HL-60/S4 treated with phorbol 12-myristate 13-acetate at 8.2 ng/mL for 4 days and 3 days (cell line): ENCODE measurements around the gene VPS4B.
"Not testable (repeated sequence)": the region's sequence is repeated elsewhere in the genome, so short reads cannot be mapped to it uniquely, and the experiment has no call there.

ENCODE experiments used
- in situ Hi-C: fragments of 300-500 bp; cut with MboI; formaldehyde crosslinking; loops from 2 replicates; pipeline ENCODE4 v1.15.0; 2022; ENCODE audit warnings: low sequenced_read_pairs

The VPS4B gene

DNA sequence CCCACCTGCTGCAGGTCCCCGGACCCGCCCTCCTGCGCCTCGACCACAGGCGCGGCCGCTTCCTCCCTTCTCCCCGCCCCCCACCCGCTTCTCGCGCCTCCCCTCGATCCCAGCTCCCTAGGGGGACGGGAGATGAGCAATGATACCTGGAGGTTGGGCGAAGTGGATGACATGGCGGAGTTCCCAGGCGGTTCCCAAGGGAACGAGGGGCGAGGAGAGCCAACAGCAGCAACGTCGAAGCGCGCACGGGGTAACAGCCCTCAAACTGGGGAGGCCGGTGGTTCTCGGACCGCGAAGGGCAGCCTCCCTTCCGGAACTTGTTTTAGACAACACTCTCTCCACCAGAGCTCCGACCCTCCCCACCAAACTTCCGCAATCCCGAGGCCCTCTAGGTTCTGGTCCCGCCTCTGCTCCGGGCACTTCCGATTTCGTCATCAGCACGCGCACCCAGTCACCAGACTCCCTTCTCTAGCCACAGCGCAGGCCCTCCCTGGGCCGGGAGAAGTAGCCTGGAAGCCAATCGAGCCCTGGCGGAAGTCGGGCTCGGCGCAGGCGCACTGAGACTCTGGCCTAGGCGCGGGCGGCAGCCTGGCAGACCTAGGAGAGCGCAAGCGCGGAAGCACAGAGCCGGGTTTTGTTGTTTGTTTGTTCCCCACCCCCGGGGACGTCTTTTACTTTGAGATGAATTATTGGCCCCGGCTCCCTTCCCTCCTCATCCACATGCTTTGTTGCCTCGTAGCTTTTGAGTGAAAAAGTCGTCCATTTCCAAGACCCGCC is at the start of gene VPS4B:
Gene VPS4B (minus strand): TSS at position 390 of the 777 bp plus-strand sequence. CDS start 217 bp downstream, at position 173.
- in situ Hi-C loops: no loop called here

DNA sequence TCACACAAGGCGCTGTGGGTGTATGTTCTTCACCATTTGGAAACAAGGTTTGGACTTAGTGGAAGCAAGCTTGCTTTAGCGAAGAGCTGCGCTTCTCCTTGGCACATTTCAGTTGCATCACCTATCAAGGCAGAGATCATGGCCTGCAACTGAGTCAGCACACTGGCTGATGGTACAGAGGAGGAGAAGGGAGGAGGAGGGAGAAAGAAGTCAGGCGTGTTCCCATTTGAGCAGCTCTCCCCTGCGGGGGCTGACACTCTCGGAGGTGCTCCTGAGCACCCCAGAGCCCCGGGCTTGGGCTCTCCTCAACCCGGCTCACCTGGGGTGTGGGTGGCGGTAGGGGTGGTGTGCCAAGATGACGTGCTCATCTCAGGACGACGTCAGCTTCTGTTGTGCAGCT is 48.5 kb upstream of the VPS4B start:
- in situ Hi-C loops: no loop called here

DNA sequence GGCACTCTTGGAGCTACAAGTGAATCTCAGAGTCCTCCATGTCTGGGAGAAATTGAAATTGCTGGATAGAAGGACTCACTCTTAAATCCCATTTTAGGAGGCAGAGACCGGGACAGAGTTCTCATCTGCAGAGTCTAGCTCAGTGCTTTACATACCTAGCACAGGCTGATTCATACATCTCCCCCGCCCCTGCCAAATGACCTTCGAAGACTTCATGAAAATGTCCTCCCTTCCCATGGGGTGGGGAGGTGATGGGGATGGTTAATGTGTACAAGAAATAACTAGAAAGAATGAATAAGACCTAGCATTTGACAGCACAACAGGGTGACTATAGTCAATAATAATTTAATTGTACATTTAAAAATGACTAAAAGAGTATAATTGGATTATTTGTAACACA is 46.3 kb upstream of the VPS4B start:
- in situ Hi-C loops: no loop called here

DNA sequence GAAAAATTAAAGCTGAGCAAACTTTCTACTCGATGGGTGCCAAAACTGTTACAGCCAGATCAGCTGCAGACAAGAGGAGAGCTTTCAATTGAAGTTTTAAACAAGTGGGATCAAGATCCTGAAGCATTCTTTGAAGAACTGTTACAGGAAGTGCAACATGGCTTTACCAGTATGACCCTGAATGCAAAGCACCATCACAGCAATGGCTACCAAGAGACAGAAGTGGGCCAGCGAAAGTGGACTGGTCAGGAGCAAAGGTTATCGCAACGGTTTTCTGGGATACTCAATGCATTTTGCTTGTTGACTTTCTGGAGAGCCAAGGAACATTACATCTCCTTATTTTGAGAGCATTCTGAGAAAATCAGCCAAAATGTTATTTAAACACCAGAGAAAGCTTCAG is 45.4 kb upstream of the VPS4B start:
- in situ Hi-C loops: no loop called here

DNA sequence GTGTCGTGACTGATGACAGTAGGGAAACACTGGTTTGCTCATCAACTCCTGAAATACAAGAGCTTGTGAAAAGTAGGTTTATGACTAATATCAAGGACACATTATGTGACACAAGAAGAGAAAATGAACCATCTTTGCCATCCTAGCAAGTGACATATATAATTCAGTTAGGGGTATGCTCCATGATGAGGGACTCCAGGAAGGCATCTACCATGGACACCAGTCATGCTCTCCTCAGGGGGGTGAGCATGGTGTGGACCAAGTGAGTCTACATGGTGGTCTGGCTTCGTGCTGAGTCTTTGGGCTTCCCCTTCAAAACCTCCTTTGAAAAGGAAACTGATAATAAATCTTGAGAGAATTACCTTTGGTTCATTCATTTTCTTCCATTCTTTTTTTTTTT is 42.8 kb upstream of the VPS4B start:
- in situ Hi-C loops: no loop called here

DNA sequence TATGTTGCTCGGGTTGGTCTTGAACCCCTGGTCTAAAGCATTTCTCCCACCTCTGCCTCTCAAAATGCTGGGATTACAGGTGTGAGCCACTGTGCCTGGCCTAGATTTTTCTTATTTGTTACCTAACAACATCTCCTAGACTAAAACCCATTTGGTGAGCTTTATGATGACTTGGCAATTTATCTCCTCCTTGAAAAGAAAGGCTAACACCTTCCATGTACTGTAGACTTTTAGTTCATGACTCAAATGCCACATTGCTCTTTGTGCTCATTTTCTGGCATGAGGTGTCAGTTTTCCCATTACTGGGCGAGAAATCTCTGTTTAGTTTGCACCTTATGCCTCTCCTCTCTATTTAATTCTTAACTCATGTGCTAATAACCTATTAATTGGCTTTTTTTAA is 42.2 kb upstream of the VPS4B start:
- in situ Hi-C loops: no loop called here

DNA sequence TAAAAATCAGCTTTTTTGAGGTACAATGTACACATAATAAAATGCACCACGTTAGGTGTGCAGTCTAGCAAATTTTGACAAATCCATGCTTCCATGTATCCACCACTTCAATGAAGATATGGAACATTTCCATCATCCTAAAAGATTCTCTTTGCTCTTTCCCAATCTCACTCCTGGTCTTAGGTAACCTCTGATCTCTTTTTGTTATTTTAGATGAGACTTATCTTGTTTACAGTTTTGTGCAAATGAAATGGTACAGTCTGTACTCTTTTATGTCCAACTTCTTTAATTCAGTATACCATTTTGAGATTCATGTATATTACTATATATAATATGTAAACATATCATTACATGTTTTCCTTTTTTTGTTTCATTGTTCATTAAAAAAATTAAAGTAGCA is 38.1 kb upstream of the VPS4B start:
- in situ Hi-C loops: no loop called here

DNA sequence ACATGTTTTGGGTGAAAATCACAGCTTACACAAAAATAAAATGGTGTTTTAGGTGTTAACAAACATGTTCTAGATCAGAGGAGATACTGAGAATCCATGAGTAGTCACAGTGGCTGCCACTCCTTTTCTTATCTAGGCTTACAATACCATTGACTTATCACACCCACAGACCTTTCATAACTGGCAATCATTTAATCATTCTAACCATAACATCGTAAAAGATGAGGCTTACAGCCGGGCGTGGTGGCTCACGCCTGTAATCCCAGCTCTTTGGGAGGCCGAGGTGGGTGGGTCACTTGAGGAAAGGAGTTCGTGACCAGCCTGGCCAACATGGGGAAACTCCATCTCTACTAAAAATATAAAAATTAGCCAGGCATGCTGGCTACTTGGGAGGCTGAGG is 35.7 kb upstream of the VPS4B start:
- in situ Hi-C loops: no loop called here

DNA sequence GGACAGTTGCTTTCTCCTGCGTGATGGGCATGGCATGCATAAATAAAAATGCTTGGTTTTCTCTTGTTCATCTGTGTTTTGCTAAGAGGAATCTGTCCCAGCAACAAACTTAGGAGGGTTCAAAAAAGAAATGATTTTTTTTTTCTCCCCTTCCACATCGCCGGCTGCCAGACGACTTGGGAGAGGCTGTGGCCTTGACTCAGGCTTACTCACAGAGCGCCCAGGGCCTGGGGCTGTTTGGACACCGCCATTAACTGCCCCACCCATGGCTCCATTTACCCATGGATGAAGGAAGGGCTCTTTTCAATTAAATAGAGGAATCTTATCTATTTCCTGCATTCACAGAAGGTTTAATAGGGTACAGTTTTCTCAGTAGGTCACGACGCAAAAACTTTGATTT is 32.2 kb upstream of the VPS4B start:
- in situ Hi-C loops: no loop called here

DNA sequence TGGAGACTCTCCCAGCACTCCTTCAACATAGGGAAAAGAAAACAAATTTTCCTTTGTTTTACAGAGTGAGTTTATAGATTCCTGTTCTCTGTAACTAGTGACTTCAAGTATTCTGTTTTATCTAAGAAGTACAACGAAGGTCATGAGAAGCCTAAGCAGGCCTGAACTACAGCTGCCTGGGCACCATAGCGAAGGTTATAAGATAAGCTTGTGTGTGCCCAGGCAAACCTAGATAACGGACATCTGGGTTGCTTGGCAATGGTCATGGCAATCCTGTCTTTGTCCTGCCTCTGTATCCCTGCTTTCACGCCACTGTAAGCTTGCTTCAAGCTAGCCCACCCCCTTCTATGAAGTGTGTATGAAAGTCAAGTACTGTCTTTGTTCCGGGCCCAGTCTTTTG is 30.5 kb upstream of the VPS4B start:
- in situ Hi-C loops: not testable (repeated sequence)

DNA sequence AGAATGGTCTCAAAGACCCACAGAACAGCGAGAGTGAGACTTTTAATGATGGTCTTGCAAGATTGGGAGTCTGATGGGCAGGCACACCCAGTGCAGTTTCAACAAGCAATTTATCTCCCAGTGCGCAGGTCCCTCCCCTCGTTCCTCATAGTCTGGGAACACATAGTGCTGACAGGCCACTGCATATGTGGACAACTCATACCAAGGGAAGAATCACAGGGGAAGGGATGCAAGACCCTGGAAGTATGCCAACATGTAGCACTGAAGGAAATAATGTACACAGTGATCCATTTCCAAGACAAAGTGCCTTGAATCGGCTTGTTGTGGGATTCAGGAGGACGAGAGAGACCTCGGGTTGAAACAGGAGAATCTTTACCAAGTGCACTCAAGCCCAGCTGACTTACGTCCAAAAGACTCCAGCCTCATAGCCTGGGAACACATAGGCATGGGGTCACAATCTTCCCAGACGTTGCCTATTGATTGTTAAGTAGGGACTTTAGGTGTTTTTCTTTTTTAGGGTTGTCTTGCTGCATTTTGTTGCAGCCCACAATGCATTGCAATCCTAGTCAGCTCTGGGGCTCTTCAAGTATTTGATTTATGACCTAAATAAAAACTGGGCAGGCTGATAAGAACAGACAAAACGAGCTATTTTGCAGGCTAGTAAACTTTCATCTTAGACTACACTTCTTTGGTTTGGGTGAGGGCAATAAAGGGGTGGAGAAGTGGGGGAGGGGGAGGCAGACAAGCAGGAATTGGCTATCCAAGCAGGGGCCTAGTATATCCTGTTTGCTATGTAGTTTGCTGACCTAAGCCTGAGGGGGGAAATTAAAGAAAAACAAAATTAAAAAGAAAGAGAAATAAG is 29.8 kb upstream of the VPS4B start:
- in situ Hi-C loops: no loop called here

DNA sequence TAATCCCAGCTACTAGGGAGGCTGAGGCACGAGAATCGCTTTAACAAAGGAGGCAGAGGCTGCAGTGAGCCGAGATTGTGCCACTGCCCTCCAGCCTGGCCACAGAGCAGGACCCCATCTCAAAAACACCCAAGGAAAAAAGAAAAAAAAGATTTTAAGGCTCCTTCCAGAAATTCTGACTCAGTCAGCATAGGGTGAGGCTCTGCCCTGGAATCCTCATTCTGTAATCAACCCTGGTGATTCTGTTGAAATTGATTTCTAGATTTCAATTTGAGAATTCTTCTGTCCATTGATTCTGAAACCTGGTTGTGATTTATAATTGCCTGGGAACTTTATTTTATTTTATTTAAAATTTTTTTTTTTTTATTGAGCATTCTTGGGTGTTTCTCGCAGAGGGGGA is 27.1 kb upstream of the VPS4B start:
- in situ Hi-C loops: no loop called here

DNA sequence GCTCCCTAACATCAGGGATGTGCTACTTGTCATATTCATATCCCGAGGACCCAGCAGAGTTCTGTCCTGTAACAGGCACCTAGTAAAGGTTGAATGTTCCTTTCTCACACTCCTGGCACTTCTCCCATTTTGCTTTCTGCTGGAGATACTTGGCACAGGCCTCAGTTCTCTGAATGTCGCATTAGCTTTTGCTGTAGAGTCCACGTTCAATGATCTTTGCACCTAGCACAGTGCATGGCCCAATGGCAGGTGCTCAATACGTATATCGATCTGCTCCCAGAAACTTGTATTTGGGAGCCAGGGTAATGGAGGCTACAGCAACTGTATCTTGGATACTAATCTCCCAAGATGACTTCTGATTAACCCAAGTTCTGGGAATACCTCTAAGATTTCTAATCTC is 24.8 kb upstream of the VPS4B start:
- in situ Hi-C loops: no loop called here

DNA sequence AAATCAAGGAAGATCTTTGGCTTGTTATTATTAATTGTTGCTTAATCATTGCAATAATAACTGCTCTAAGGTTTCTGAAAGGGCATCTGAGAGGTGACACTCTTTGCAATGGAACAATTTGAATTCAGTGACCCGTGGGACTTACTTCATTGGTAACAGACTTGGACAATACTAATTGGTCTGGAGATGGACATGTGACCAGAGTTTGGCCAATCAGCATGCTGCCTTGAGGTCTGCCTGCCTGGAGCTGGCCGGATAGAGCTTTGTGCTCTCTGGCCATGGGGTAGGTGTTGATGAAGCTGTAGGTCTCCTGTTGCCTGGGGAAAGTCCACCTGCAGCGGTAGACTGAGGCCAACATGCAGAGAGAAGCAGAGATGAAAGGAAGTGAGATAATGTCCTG is 24.0 kb upstream of the VPS4B start:
- in situ Hi-C loops: no loop called here

DNA sequence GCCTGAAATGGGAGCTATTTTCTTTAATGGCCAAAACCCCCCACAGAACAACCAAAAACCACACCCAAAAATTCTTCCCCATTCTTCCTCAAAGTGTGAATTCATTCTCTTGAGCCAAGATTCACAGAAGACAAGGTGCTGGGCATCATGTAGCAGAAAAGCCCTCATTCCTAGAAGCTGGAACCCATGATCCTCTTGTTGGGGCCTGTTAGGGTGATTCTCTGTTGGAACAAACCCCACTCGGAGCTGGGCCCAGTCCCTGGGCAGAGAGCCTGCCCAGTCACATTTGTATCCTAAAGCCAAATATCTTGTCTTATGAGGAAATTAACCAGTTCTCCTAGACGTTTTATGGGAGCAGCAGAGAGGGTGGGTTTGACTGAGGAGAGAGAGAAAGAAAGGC is 22.8 kb upstream of the VPS4B start:
- in situ Hi-C loops: no loop called here

DNA sequence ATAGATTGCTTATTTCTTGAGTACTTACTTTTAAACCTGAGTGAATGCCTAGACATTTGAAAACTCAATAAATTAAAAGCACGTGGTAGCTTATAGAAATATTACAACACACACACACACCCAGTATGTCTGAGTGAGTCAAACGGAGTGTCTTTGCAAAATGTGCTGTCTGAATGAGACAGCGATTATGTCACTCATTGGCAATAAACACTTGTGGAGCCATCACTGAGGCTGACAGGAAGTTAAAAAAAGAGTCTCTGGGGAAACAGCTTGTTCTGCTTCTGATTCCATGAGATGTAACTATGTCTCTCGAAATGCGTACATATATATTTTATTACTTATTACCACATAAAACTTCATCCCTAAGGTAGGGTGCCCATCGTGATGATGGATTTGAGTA is 22.3 kb upstream of the VPS4B start:
- in situ Hi-C loops: no loop called here

DNA sequence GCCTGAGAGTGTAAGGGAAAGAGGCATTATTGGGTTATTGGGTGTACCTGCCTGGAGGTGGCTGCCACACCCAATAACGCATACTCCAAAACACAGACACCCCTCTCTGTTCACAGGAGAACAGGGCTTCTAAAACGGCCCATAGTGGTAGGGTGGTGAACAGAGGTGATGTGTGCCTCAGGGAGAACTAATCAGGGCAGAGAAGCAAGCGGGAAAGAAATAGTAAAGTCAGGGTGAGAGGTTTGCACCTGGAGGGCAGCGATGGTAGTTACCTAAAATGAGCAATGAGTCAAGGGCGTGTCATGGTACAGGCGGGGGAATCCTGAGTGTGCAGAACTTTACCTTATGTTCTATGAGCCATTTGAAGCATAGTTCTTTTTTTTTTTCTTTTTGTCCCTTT is 21.6 kb upstream of the VPS4B start:
- in situ Hi-C loops: no loop called here

DNA sequence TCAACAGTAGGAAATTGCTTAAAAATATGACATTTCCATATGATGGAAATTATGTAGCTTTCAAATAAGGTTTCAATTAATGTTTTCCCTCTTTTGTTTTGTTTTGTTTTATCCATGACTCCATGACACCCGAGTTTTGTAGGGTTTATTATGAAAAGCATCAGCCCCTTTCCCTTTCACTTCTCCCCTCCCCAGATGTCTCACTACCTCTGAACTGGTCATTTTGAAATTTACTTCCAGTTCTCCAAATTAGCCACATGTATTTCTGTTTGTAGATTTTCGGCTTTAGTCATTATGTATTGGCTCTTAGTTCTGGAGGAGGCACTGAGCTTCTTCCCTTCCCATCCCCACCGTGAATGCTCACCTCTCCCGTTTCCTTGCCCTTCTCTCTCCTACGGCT is 18.6 kb upstream of the VPS4B start:
- in situ Hi-C loops: no loop called here

DNA sequence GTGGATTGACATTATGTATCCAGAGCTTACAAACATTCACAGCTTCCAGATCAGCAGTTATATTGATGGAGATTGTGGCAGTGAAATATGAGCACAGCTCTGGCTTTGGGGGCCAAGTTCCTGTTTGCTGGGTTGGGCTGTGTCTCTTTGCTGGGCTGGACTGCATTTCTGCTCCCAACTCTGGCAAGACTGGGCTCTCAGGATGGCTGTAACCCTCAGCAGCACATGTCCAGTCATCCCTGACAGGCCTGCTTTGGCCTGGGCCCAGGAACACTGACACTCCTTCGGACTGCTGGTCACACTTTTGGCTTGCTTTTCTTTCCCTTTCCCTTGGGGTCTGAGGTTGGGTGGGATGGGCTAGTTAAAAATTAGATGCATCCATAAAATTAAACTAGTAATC is 17.9 kb upstream of the VPS4B start:
- in situ Hi-C loops: no loop called here

DNA sequence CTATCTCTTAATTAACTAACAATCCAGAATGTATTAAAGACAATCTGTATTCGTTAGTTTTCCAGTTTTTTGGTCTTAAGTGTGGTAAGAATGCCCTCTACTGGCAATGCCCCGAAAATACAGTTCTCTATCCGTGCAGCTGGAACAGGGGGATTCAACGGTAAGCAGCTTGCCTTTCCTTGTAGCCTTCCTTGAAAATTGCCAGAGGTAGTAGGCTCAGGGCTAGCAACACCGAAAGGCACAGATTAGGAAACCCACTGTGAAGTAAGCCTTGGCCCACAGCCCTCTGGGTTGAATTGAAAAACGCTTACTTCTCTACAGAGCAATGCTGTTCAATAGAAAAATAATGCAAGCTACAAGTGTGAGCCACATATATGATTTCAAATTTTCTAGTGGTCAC is 17.1 kb upstream of the VPS4B start:
- in situ Hi-C loops: no loop called here

DNA sequence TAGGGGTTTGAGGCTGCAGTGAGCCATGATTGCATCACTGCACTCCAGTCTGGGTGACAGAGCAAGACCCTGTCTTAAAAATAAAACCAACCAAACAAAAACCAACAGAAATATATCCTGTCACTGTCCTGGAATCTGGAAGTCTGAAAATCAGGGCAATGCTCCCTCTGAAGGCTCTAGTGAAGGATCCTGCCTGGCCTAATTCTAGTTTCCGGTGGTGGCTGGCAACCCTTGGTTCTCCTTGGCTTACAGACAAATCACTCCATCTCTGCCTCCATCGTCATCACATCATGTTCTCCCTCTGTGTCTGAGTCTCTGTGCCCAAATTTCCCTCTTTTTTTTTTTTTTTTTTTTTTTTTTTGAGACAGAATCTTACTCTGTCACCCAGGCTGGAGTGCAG is 15.9 kb upstream of the VPS4B start:
- in situ Hi-C loops: no loop called here

DNA sequence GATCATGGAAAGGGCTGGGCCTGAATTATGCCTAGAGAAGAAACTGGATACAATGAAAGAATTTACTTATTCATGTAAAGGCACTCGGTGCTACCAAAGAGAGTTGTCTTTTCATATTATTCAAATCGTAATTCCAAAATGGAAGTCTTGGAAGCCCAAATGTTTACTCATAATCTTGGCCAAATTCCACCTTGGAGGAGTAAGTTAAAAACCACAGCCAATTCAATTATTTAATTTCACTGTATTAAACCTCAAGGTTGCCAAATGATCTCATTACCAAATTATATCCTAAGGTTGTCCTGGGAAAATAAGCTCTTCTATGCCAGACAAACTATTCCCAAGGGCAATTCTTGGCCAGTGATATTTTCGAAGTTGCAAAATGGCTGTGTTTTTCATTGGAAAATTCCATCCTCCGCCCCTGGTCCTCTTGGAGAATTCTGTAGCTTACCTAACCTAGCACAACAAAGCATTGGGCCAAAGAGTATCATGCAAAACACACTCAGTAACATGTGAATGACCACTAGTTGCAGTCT is 11.1 kb upstream of the VPS4B start:
- in situ Hi-C loops: no loop called here
